ENCODE measurements around the gene CFAP99.

DNA sequence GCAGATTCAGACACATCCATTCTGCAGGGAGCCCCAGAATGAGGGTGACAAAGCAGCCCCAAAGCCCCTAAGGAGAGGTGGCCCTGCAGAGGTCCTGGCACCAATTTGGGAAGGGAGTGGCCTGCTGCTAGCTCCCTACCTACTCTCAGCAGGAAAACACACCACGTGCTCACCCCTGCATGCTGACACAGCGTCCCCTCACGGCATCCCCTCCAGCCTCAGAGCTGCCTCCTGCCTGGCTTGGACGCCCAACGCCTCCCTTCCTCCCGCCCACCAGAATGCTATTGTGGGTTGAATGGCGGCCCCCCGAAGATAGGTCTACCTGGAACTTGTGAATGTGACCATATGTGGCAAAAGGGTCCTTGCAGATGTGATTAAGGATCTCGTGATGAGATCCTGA is 29.1 kb upstream of the CFAP99 start:
- TF ChIP-seq, protein P1, sequence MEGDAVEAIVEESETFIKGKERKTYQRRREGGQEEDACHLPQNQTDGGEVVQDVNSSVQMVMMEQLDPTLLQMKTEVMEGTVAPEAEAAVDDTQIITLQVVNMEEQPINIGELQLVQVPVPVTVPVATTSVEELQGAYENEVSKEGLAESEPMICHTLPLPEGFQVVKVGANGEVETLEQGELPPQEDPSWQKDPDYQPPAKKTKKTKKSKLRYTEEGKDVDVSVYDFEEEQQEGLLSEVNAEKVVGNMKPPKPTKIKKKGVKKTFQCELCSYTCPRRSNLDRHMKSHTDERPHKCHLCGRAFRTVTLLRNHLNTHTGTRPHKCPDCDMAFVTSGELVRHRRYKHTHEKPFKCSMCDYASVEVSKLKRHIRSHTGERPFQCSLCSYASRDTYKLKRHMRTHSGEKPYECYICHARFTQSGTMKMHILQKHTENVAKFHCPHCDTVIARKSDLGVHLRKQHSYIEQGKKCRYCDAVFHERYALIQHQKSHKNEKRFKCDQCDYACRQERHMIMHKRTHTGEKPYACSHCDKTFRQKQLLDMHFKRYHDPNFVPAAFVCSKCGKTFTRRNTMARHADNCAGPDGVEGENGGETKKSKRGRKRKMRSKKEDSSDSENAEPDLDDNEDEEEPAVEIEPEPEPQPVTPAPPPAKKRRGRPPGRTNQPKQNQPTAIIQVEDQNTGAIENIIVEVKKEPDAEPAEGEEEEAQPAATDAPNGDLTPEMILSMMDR (IDR thresholded peaks at IDR 0.05), result no peak
- TF ChIP-seq EZH2 (IDR thresholded peaks at IDR 0.05; ENCODE audit: borderline replicate concordance, insufficient read depth, low read depth, low read length, poor library complexity, severe bottlenecking), result no peak

Data from B cell (primary cell).